Cardiac fibroblast (primary cell): ENCODE results near the gene ATP5F1E.

Source experiments
- DNase-seq, 2 donors: peaks; one replicate each; pipeline versions ENCODE4 v3.0.0 to v3.0.0-alpha.2; 2010; ENCODE audit warnings: low read depth in 2 of 2
- H3K4me3 ChIP-seq, 2 donors: replicated peaks in 1 of 2; 1 replicate in 1 of 2; 2 replicates in 1 of 2; pipeline ENCODE4 v1.5.1; 2011; ENCODE audit warnings: low read depth in 2 of 2, low read length in 2 of 2, mild to moderate bottlenecking in 2 of 2, moderate library complexity in 1 of 2
- TF ChIP-seq, protein P1 (sequence below): IDR thresholded peaks from one replicate; pipeline ENCODE4 v1.5.1; 2011; ENCODE audit warnings: low read depth, mild to moderate bottlenecking, low read length, inconsistent platforms

Gene ATP5F1E

DNA sequence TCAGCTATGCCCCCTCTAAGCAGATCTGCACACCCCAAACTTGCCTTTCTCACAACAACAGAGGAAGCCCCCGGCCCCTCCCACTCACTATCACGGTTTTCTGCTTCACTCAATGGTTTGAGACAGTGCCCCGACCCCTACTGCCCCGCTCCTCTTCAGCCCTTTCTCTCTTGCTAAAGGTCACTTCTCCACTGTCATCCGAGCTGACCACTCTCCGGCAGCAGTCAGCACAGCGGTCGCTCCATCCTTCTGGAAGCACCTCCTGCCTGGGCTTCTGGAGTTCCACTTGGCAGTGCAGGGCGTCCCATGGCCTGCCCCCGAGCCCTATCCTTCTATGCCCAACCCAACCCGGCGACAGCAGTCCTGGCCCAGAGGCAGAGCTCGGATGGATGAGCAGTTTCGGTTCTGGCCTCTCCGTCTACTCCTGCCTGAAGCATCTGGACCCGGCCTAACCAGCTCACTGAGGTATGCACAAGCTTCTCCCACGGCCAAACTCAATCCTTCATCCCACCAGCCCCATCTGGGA, 29.2 kb downstream of the ATP5F1E start:
- DNase-seq = no peak
- TF ChIP-seq, protein P1, sequence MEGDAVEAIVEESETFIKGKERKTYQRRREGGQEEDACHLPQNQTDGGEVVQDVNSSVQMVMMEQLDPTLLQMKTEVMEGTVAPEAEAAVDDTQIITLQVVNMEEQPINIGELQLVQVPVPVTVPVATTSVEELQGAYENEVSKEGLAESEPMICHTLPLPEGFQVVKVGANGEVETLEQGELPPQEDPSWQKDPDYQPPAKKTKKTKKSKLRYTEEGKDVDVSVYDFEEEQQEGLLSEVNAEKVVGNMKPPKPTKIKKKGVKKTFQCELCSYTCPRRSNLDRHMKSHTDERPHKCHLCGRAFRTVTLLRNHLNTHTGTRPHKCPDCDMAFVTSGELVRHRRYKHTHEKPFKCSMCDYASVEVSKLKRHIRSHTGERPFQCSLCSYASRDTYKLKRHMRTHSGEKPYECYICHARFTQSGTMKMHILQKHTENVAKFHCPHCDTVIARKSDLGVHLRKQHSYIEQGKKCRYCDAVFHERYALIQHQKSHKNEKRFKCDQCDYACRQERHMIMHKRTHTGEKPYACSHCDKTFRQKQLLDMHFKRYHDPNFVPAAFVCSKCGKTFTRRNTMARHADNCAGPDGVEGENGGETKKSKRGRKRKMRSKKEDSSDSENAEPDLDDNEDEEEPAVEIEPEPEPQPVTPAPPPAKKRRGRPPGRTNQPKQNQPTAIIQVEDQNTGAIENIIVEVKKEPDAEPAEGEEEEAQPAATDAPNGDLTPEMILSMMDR = no peak
- H3K4me3 ChIP-seq = no peak overlapping the region

DNA sequence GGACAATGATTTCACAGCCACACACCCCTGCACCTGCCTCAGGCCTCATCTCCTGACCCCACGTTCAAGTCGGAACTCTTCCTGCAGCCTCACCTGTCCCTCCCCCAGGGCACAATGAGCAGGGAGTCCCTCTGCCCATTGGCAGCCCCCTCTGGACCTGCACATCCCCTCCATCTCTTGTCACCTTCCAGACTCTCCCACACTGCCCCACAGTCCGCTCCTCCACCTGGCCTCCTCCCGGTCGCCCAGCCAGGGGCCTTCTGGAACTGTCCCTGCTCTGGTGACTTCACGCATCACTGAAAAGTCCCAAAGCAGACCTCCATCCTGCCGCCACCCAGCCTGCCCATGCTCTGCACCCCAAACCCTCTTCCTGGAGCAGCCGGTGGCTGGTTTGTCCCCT, 29.7 kb downstream of the ATP5F1E start:
- no peak overlapping the region for H3K4me3 ChIP-seq
- DNase-seq = no peak
- TF ChIP-seq, protein P1 = no peak

DNA sequence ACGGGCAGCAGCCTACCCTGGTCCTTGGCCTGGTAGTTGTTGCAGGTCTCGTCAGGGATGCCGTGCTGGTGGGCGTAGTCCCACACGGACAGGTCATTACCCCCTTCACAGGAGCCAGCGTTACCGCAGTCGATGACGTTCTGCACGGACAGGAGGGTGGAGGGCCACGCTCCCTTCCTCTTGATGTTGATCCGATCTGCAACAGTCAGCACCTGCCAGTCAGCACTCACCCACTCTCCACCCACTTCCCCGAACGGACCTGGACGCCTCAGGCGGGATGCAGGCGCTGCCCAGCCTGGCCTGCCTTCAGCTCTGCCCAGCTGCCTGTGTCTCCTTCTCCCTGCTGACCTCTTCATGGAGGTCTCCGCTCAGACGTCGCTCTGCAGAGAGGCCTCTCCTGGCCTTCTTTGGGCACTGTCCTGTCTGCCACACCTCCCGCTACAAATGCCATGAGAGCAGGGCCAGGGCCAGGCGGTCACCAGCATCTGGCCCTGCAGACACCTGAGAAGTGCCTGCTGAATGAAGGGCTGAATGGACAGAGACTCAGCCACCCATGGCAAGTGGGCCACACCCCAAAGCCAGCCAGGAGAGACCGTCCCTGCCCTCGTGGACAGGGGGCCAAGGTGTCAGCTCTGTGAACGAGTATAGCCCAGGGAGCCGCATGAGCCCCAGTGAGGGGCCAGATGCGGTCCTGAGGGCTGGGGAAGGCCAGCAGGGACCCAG, 30.5 kb downstream of the ATP5F1E start:
- TF ChIP-seq, protein P1 = no peak
- DNase-seq = no peak
- H3K4me3 ChIP-seq = no peak overlapping the region

DNA sequence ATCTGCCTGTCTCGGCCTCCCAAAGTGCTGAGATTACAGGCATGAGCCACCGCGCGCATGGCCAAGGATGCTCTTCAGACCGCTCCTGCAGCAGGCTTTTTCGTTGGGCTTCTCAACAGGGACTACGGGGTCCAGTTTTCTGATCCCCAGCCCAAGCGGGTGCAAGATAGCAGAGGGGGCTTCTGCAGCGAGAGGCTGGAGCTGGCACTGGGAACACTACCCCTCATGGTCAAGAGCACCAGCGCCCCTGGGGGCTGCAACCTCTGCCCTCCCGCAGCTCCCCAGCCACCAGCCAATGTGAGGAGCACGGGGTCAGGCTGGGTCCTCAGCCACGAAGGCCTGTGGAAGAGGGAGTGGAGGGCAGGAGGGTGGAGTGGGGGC, 31.1 kb downstream of the ATP5F1E start:
- no peak overlapping the region for H3K4me3 ChIP-seq
- TF ChIP-seq, protein P1 = no peak
- DNase-seq = no peak

DNA sequence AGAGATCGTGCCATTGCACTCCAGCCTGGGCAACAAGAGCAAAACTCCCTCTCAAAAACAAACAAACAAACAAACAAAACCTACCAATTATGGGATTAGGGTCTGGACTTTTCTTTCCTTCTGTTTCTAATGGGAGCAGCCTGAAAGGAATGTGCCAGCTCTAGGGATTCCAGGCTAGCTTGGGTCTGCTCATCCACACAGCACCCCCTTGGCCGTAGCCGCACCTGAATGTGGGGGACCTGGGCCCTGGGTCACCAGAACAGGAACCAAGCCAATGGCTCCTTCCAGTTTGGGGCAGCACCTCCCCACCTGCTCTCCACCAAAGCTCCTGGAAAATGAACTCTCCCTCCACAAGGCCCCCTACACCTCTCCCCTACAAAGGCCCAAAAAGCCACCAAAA, 31.8 kb downstream of the ATP5F1E start:
- H3K4me3 ChIP-seq = no peak overlapping the region
- no peak for DNase-seq
- TF ChIP-seq, protein P1 = no peak

DNA sequence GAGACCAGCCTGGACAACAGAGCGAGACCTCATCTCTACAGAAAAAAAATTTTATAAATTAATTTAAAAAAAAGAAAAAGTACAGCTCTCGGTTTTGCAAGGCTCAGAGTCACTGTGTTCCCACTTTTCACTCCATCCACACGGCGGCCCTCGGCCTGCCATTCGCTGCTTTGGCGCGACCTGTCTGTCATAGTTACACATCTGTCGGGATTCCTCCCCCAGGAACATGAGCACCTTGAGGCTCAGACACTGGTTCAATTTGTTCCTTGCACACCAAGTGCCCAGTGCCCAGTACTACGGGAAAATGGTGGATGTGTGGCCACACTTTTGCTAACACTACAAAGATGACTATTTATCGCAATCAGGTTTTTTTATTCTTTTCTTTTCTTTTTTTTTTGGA, 33.5 kb downstream of the ATP5F1E start:
- H3K4me3 ChIP-seq = no peak overlapping the region
- TF ChIP-seq, protein P1 = no peak
- no peak for DNase-seq
